Liver (tissue), 9 donors: ENCODE measurements around the gene BCL2. TPM values are rescaled to one million over a fixed set of nuclear protein-coding genes. Genes with fewer than 3 reads are reported as not detected.

Experiments
- DNase-seq: peaks from one replicate; pipeline ENCODE4 v3.0.0-alpha.2; 2017; ENCODE audit warnings: low spot score
- H3K27ac ChIP-seq, 2 donors: one replicate each; pipeline ENCODE4 v1.7.0; 2013; ENCODE audit warnings: inconsistent platforms in 2 of 2, low read length in 2 of 2, control low read depth in 1 of 2, low read depth in 1 of 2, mild to moderate bottlenecking in 1 of 2
- H3K27me3 ChIP-seq, 4 donors: one replicate each; pipeline versions ENCODE4 v1.6.1 to v1.7.0; 2013; ENCODE audit warnings: low read length in 3 of 4, inconsistent platforms in 1 of 4, mild to moderate bottlenecking in 1 of 4, moderate library complexity in 1 of 4; ENCODE audit not compliant: control insufficient read depth in 4 of 4, insufficient read depth in 4 of 4
- H3K36me3 ChIP-seq, 4 donors: one replicate each; pipeline versions ENCODE4 v1.6.1 to v1.7.0; 2013; ENCODE audit warnings: low read length in 3 of 4, mild to moderate bottlenecking in 3 of 4, low read depth in 1 of 4, moderate library complexity in 1 of 4; ENCODE audit not compliant: control insufficient read depth in 4 of 4, insufficient read depth in 3 of 4
- H3K4me1 ChIP-seq, 4 donors: one replicate each; pipeline versions ENCODE4 v1.6.1 to v1.7.0; 2013; ENCODE audit warnings: low read length in 3 of 4, mild to moderate bottlenecking in 3 of 4, moderate library complexity in 1 of 4; ENCODE audit not compliant: control insufficient read depth in 4 of 4, insufficient read depth in 4 of 4
- H3K4me3 ChIP-seq, 3 donors: one replicate each; pipeline versions ENCODE4 v1.6.1 to v1.7.0; 2013; ENCODE audit warnings: low read length in 3 of 3, control low read depth in 1 of 3, low read depth in 1 of 3, mild to moderate bottlenecking in 1 of 3
- H3K9ac ChIP-seq, 2 donors: one replicate each; pipeline ENCODE4 v1.7.0; 2013; ENCODE audit warnings: low read length in 2 of 2, mild to moderate bottlenecking in 2 of 2, moderate library complexity in 2 of 2, control low read depth in 1 of 2, low read depth in 1 of 2
- H3K9me3 ChIP-seq, 4 donors: one replicate each; pipeline versions ENCODE4 v1.6.1 to v1.7.0; 2013; ENCODE audit warnings: low read length in 3 of 4; ENCODE audit not compliant: control insufficient read depth in 4 of 4
- CTCF ChIP-seq: fragments of 150-350 bp; IDR thresholded peaks from 2 replicates; pipeline ENCODE4 v1.5.1; 2017; ENCODE audit warnings: improper control_type of control experiment, low read depth, low read length; ENCODE audit not compliant: missing input control
- FOXA1 ChIP-seq: IDR thresholded peaks from 2 replicates; pipeline ENCODE4 v1.6.1; 2016; ENCODE audit warnings: antibody characterized with exemption
- FOXA2 ChIP-seq: IDR thresholded peaks from 2 replicates; pipeline ENCODE4 v1.6.1; 2016; ENCODE audit warnings: antibody characterized with exemption
- GABPA ChIP-seq, 2 donors: IDR thresholded peaks in 1 of 2; conservative IDR thresholded peaks in 1 of 2; 2 replicates each; pipeline ENCODE4 v1.6.1; 2016; ENCODE audit warnings: antibody characterized with exemption in 2 of 2, mild to moderate bottlenecking in 1 of 2, moderate library complexity in 1 of 2
- HNF4A ChIP-seq, 2 donors: conservative IDR thresholded peaks; 2 replicates each; pipeline ENCODE4 v1.6.1; 2016; ENCODE audit warnings: antibody characterized with exemption in 2 of 2, mild to moderate bottlenecking in 2 of 2
- HNF4G ChIP-seq: IDR thresholded peaks from 2 replicates; pipeline ENCODE4 v1.6.1; 2016; ENCODE audit warnings: antibody characterized with exemption
- JUND ChIP-seq, 2 donors: IDR thresholded peaks; 2 replicates each; pipeline ENCODE4 v1.6.1; 2016; ENCODE audit warnings: antibody characterized with exemption in 2 of 2
- MAX ChIP-seq: IDR thresholded peaks from 2 replicates; pipeline ENCODE4 v1.6.1; 2016; ENCODE audit warnings: antibody characterized with exemption
- NR2F2 ChIP-seq: IDR thresholded peaks from 2 replicates; pipeline ENCODE4 v1.6.1; 2016; ENCODE audit warnings: antibody characterized with exemption
- RAD21 ChIP-seq, 2 donors: IDR thresholded peaks; 2 replicates each; pipeline ENCODE4 v1.6.1; 2016; ENCODE audit warnings: antibody characterized with exemption in 2 of 2, mild to moderate bottlenecking in 2 of 2
- REST ChIP-seq: IDR thresholded peaks from 2 replicates; pipeline ENCODE4 v1.6.1; 2016; ENCODE audit warnings: antibody characterized with exemption, mild to moderate bottlenecking
- TAF1 ChIP-seq: conservative IDR thresholded peaks from 2 replicates; pipeline ENCODE4 v1.6.1; 2016; ENCODE audit warnings: antibody characterized with exemption, mild to moderate bottlenecking
- YY1 ChIP-seq: IDR thresholded peaks from 2 replicates; pipeline ENCODE4 v1.6.1; 2016; ENCODE audit warnings: antibody characterized with exemption, mild to moderate bottlenecking
- ZBTB33 ChIP-seq: IDR thresholded peaks from 2 replicates; pipeline ENCODE4 v1.6.1; 2016; ENCODE audit warnings: antibody characterized with exemption
- WGBS: extraction: QIAGEN DNeasy Blood & Tissue Kit; methylation state at CpG from one replicate; pipeline ENCODE4 v1.1.7; 2013; 5-methylcytosine and 5-hydroxymethylcytosine counted together
- polyA plus RNA-seq, 2 donors: library from polyadenylated mRNA; stranded (reverse) in 1 of 2; unstranded in 1 of 2; fragments of 200-250 nt in 1 of 2; fragments of >200 nt in 1 of 2; fragmentation: Nextera tagmentation in 1 of 2; extraction: Ambion mirVana in 1 of 2; gene quantifications; one replicate each; pipeline versions ENCODE4 v1.2.1 to v1.2.3, GENCODE V29; 2013 to 2015
- total RNA-seq, 2 donors: library from RNA; depleted of rRNA; stranded (reverse); fragments of >200 nt; gene quantifications; one replicate each; pipeline ENCODE4 v1.2.3, GENCODE V29; 2014
- donor health status: healthy.
- donor health status: healthy.
- donor health status: healthy.
- donor health status: healthy.
- donor health status: healthy.

Gene BCL2
- total and polyA plus RNA-seq, 4 donors, result 0.40 to 3.9 (median 1.4) TPM

- H3K9ac ChIP-seq, result no peak overlapping the region
- H3K36me3 ChIP-seq, result no peaks in the 10 kb centered on the region
- H3K4me1 ChIP-seq, result no peaks in the 10 kb centered on the region
- no peak overlapping the region for H3K4me3 ChIP-seq
- H3K27me3 ChIP-seq, result no peaks in the 10 kb centered on the region
- H3K9me3 ChIP-seq, result no peaks in the 10 kb centered on the region
- TF ChIP-seq HNF4G (no peak), JUND (IDR thresholded peaks at IDR 0.05) (no peak), ZBTB33 (no peak), RAD21 (IDR thresholded peaks at IDR 0.05) (no peak), MAX (no peak), GABPA (IDR thresholded peaks at IDR 0.05 in 1 of 2, conservative IDR thresholded peaks at IDR 0.05 in 1 of 2) (no peak), REST (no peak), CTCF (no peak), HNF4A (conservative IDR thresholded peaks at IDR 0.05) (no peak), NR2F2 (no peak), TAF1 (no peak), FOXA2 (no peak), FOXA1 (no peak), YY1 (no peak)
- H3K27ac ChIP-seq, result no peak overlapping the region
- no peak for DNase-seq
- 96% methylated on average over 4 of the region's 4 CpGs for WGBS
These were observed 227.8 kb downstream of the BCL2 start for GRCh38 chr18:63091671-63092364.

- H3K27ac ChIP-seq, result no peak overlapping the region
- no peak for DNase-seq
- H3K36me3 ChIP-seq, result no peaks in the 10 kb centered on the region
- no peak overlapping the region for H3K4me3 ChIP-seq
- no peak for TF ChIP-seq CTCF
- H3K9me3 ChIP-seq, result no peaks in the 10 kb centered on the region
- no peaks in the 10 kb centered on the region for H3K27me3 ChIP-seq
- 90% methylated on average over 12 of the region's 12 CpGs for whole genome bisulfite sequencing
- H3K9ac ChIP-seq, result no peak overlapping the region
- no peaks in the 10 kb centered on the region for H3K4me1 ChIP-seq
These were observed 229.2 kb downstream of the BCL2 start for GRCh38 chr18:63090334-63090733.
